SK-N-DZ (cell line): Measurements from ENCODE around the gene XRRA1. TPM values are rescaled to one million over a fixed set of nuclear protein-coding genes. Genes with fewer than 3 reads are reported as not detected.
"Not testable (repeated sequence)": the region's sequence is repeated elsewhere in the genome, so short reads cannot be mapped to it uniquely, and the experiment has no call there.

Experiments
- DNase-seq: peaks from one replicate; pipeline ENCODE4 v3.0.0-alpha.2; 2015; ENCODE audit warnings: low spot score
- polyA plus RNA-seq, 2 experiments: library from polyadenylated mRNA; depleted of rRNA; stranded (reverse); fragments of >200 nt; gene quantifications; 2 replicates each; pipeline ENCODE4 v1.2.3, GENCODE V29; 2014

The XRRA1 gene, protein sequence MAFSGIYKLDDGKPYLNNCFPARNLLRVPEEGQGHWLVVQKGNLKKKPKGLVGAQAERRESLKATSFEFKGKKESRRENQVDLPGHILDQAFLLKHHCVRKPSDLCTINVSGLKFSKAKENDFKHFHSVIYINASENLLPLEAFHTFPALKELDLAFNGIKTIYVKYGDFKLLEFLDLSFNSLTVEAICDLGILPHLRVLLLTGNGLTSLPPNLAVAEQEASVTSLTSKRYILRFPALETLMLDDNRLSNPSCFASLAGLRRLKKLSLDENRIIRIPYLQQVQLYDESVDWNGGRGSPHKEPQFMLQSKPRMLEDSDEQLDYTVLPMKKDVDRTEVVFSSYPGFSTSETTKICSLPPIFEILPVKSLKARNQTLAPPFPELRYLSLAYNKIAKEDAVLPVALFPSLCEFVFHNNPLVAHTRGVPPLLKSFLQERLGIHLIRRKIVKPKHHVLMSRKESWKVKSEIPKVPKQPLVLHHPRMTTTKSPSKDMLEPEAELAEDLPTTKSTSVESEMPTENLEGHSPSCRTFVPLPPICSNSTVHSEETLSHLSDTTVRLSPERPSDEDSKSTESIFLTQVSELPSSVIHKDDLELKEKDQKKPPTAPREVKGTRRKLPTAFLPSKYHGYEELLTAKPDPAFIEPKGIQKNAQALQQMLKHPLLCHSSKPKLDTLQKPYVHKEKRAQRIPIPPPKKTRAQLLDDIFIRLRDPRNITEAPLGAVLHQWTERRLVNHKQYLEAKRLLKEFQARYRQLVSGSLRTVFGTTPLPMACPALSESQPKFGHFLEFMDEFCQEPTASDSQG
- polyA plus RNA-seq (2014; cell fraction: cytosol; rRNA removed), result 13.5 and 14.1 TPM in 2 replicates
- 9.6 and 17.8 TPM in 2 replicates for polyA plus RNA-seq (2014; cell fraction: nucleus; rRNA removed)

GRCh38 chr11:74948898-74949752 lies at the start of gene XRRA1, which contains the start of gene SPCS2:
XRRA1 (minus strand) TSS chr11:74949091; CDS start chr11:74940878, 8,213 bp downstream.
SPCS2 (plus strand) TSS chr11:74949266; CDS start chr11:74949286, 20 bp downstream.
- DNase-seq, result peak; percentile 99

- DNase-seq, result no peak
These were observed 44.0 kb upstream of the XRRA1 start for GRCh38 chr11:74992852-74993251.

DNA sequence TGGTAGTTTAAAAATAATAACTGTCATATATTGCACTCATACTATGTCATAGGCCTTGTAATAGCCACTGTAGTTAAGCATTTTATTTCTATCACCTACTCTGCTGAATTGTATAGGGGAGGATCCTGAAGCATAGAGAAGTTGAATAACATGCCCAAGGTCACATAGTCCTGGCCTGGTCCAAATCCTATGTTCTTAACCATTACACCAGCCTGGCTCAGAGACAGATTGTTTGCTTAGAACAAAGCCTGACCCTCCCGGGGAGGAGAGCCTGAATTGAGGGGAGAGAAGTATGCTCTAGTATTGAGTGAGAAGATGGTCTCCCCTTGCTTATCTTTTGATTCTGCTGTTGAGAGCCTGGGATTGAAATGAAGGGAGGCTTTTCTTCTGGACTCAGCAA lies 42.0 kb upstream of the XRRA1 start:
- DNase-seq, result no peak

DNA sequence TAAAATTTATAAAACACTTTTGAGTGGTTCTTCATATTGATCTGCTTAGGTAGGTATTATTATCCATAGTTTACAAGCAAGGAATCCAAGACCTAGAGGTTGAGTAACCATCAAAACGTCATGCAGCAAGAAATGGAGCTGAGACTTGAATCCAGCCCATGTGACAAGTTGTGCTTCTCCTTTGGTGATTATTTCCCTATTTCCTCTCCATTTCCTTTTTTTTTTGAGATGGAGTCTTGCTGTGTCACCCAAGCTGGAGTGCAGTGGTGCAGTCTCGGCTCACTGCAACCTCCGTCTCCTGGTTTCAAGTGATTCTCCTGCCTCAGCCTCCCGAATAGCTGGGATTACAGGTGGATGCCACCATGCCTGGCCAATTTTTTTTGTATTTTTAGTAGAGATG lies 41.3 kb upstream of the XRRA1 start:
- not testable (repeated sequence) for DNase-seq

GRCh38 chr11:74989260-74989638 lies 40.4 kb upstream of the XRRA1 start:
- no peak for DNase-seq

DNA sequence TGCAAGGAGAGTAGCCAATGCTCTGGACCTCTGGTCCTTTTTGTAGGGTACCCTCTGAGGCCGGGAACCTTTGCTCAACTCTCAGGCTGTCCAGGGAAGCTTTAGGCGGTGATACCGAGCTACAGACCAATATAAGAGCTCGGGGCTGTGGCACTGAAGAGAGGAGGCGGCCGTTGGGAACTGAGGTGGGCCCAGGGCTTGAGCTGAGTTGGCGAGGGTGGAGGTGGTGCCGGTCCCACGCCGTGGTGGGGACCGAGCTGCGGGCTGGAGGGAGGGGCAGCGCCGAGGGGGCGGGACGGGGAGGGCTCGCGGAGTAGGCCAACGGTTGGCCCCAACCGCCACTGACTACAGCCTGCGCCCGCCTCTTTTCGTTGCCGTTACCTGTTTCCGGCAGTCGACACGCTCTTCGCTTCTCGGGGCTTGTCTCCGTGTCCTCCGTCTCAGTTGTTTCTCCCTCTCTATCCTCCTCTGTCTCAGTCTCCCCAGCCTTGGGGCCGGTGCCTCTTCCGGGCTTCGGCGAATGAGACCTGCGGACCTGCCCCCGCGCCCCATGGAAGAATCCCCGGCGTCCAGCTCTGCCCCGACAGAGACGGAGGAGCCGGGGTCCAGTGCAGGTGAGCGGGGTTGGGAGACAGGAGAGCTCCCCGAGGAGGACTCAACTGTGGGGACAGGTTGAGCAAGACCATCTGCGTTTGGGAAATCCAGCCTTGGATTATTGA lies 39.8 kb upstream of the XRRA1 start, which contains the start of gene NEU3:
Gene NEU3 (plus strand): TSS at position 393 of the 719 bp plus-strand sequence. CDS start 128 bp downstream, at position 521.
- DNase-seq, result peak; percentile 86

- DNase-seq, result no peak
These were observed 35.8 kb upstream of the XRRA1 start for GRCh38 chr11:74984730-74985129.

- no peak for DNase-seq
These were observed 35.2 kb upstream of the XRRA1 start for GRCh38 chr11:74984070-74984469.

DNA sequence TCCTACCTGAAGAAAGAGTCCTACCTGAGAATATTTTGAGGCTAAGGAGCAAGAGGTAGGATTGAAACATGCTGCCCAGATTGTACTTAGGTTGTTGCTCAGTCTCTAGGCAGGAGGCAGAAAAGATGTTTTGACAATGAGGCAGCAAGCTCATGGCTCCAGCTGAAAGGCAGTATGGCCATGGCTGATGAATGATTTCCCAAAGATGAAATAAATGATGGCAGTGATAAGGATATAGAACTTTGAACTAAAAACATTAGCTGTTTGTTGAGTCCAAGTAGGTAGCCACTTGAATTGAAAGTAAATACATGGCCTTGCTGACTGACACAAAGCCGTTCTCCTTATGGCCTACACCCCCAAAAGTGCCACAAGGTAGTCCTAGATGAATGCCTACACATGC lies 33.0 kb upstream of the XRRA1 start:
- DNase-seq, result no peak

- DNase-seq, result no peak
These were observed 31.7 kb upstream of the XRRA1 start for GRCh38 chr11:74980634-74981033.

DNA sequence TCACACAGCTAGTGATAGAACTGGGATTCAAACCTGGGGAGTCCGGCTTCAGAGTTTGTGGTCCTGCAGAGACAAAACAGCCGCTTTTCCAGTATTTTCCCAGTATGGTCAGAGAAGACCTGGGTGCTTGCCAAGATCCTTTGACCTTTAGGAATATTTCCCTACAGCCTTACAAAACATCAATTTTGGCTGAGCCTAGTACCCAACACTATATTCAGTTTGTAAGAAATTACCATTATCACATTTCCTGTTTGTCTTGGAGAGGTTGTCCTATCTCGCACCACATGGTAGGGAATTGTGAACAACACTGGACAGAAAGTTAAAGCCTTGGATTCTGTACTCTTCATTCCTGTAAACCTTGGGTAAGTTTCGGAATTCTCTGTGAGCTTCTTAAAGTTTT lies 29.1 kb upstream of the XRRA1 start:
- DNase-seq, result no peak

DNA sequence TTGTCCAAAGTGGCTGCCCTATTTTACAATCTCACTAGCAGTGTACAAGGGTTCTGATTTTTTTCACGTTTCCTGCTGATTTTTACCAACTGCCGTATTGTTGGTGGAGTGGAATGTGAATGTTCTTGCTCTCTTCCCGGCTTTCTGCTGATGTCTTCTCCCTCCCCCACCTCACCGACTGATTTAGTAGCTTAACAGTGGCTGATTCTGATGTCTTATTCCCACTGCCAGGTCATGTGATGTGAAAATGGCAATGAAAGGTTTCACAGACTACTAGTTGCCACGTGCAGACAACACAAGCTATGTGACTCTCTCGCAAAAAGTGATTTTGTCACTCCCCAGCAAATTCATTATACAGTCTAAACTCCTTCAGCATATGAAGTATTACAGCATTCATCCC lies 22.5 kb upstream of the XRRA1 start:
- no peak for DNase-seq

DNA sequence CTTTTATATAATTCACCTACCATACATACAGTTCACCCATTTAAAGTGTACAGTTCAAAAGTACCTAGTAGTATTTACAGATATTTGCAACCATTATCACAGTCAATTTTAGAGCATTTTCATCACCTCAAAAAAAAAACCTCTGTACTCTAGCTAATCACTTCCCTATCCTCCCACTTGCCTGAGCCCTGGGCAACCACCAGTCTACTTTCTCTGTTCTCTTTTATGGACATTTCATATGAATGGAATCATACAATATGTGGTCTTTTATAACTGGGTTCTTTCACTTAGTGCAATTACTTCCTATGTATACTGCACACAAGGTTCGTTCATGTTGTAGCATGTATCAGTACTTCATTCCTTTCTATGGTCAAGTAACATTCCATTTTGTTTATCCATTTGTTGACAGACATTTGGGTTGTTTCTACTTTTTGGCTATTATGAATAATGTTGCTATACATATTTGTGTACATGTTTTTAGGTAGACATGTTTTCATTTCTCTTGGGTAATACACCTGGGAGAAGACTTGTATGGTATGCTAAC lies 22.0 kb upstream of the XRRA1 start:
- no peak for DNase-seq

GRCh38 chr11:74966651-74967050 lies 17.8 kb upstream of the XRRA1 start:
- no peak for DNase-seq

DNA sequence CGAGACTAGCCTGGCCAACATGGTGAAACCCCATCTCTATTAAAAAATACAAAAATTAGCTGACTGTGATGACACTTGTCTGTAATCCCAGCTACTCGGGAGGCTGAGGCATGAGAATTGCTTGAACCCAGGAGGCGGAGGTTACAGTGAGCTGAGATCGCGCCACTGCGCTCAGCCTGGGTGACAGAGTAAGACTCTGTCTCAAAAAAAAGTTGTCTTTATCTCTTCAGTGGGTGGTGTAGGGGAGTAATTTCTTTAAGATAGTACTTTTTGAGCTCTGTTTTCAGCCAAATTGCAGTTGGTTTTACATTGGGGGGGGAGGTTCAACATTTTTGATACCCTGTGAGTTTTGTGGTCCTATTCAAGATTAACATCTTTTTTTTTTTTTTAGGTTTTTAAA lies 11.2 kb upstream of the XRRA1 start:
- not testable (repeated sequence) for DNase-seq

DNA sequence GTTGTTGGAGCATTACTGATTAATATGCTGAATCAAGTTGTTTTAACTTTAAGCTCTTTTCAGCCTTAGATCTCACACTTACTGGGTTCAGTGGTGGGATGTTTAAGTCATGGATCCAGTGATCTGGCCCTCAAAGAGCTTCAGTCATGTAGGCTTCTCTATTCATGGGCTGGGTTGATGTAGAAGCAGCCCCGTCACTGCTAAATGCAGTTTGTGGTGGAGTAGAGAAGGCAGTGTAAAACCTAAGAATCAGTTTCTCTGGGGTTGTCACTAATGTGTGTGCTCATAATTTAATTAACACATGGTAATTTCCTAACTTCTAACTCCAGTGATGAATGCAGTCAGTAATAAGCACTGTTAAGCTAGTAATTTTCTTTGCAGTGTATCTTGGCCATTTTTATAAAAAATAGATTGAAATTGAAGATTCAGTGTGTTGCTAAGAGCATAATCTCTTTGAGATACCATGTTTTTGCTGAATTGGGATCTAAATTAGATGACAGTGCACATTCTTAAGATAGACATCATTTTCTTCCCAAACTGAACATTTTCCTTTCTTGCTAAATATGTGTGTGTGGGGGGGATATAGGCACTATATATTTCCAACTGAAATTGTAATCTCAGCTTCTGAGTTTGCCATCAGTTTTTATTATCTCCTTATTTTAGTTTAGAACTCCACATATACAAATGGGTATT lies 9.2 kb upstream of the XRRA1 start:
- no peak for DNase-seq

DNA sequence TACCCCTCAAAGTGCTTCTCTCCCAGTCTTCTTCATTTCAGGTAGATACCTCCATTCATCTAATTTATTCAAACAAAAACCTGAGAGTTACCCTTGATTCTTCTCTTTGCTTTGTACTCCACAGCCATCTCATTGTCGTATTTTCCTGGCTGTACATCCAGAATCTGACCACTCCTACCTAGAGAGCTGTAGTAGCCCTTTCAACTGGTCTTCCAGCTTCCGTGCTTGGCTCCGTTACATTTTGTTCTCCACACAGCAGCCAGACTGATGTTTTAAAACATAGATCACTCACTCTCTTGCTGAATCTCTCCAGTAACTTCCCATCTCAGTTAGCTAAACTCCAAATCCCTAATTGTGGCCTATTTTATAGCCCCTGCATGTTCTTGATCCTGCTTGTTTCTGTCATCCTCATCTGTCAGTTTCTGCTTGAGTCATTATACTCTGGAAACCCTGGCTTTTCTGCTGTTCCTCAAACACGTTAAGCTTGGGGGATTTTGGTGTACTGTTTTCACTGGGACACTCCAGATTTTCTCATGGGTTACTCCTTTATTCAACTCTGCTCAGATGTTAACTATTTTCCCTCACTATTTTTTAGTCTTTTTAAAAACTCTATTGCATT lies 7.6 kb upstream of the XRRA1 start:
- no peak for DNase-seq

DNA sequence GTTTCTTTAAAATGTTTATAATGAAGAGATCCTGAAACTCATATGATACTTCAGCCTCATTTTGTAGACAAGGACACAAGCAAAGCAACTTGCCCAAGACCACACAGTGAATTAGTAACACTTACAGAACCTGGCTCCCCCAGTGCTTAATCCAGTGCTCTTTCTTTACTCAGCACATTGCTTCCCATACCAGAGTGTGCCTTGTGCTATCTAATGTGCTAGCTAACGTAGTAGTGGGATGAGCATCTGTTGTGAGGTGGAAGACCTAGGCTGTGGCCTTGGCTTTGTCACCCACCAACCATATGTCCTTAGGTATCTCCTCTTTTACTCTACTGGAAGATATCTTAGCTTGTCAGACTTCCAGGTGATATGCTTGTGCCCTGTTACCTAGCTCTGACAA lies 5.3 kb upstream of the XRRA1 start:
- no peak for DNase-seq

DNA sequence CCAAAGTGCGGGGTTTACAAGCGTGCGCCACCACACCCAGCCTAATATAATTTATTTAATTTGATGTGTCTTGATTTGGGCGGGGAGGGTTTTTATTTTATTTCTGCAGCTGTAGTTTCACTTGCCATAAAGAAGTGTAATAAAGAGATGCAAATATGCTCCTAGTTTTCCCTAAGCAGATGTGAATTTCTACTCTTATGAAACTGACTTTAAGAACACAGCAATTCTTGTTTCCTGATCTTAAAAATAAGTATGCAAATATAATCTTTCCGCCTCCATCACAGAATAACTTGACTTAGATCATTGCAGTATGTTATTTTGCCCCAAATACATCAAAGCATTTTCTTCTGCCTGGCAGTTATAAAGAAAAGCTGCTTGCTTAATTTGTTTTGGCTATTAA lies 4.6 kb upstream of the XRRA1 start:
- no peak for DNase-seq
